K562 treated with DMSO at 1 percent for 48 hours (cell line): ENCODE results near the gene RAB18. TPM values are rescaled to one million over a fixed set of nuclear protein-coding genes. Genes with fewer than 3 reads are reported as not detected.

Source experiments
- total RNA-seq: library from RNA; unstranded; fragments of 300-600 nt; gene quantifications from 2 replicates; pipeline ENCODE4 v1.2.3, GENCODE V29; 2022; ENCODE audit warnings: low replicate concordance; ENCODE audit errors: extremely low read depth

The RAB18 gene
- not detected in 2 replicates for total RNA-seq

GRCh38 chr10:27504007-27504807 is at the start of gene RAB18:
TSS of gene RAB18 (plus strand) at chr10:27504304. CDS start at chr10:27504370, 66 bp downstream.

Other genes starting within 250 kb of the RAB18 start
- gene MKX, start 241.5 kb downstream of the RAB18 start, total RNA-seq: not detected in 2 replicates